Head of caudate nucleus (tissue), 42 donors: ENCODE results near the gene RECK.
A peak's percentile ranks its signal among the peaks of the same experiment; 100 is the strongest.

ENCODE experiments used
- DNase-seq, 42 donors: peaks; one replicate each; pipeline versions ENCODE4 v3.0.0 to v3.0.0-alpha.2; 2020 to 2021; ENCODE audit warnings: mixed read lengths in 7 of 42
- intact Hi-C: fragments of 100-400 bp; cut with DNase I; formaldehyde crosslinking; loops from one replicate; pipeline ENCODE4 v1.15.0; 2022

The RECK gene

GRCh38 chr9:36161187-36161586 lies 124.5 kb downstream of the RECK start:
- intact Hi-C loops: loop anchor here (10.0 kb wide), 1 partner anchor 126 kb away; the partner anchor contains the start of gene RECK

GRCh38 chr9:36162211-36162738 lies 125.6 kb downstream of the RECK start:
- DNase-seq: no peak
- intact Hi-C loops: loop anchor here (10.0 kb wide), 1 partner anchor 127 kb away; the partner anchor contains the start of gene RECK

More at GRCh38 chr9:36161187-36161586, 124.5 kb downstream of the RECK start:
- DNase-seq: no peak

GRCh38 chr9:36163049-36163785 lies 126.5 kb downstream of the RECK start:
- intact Hi-C loops: loop anchor here (10.0 kb wide), 1 partner anchor 128 kb away; the partner anchor contains the start of gene RECK
- DNase-seq: peak in 37 of 42 donors; percentile 15 to 84 (median 53)

GRCh38 chr9:36163786-36164170 lies 127.1 kb downstream of the RECK start:
- intact Hi-C loops: loop anchor here (10.0 kb wide), 1 partner anchor 129 kb away; the partner anchor contains the start of gene RECK
- DNase-seq: no peak

- DNase-seq: no peak
- intact Hi-C loops: loop anchor here (10.0 kb wide), 1 partner anchor 130 kb away; the partner anchor contains the start of gene RECK
Measured at GRCh38 chr9:36164372-36164771, 127.7 kb downstream of the RECK start.

- intact Hi-C loops: loop anchor here (10.0 kb wide), 1 partner anchor 130 kb away; the partner anchor contains the start of gene RECK
- DNase-seq: no peak
Measured at GRCh38 chr9:36164989-36165388, 128.3 kb downstream of the RECK start.

- intact Hi-C loops: loop anchor here (1.0 to 10.0 kb wide), 2 partner anchors 62 to 131 kb away; partner anchors contain the start of gene RECK
- peak in 4 of 42 donors; percentile 21 to 55 (median 26) for DNase-seq
Measured at GRCh38 chr9:36165826-36166167, 129.1 kb downstream of the RECK start.

GRCh38 chr9:36166168-36166927 lies 129.6 kb downstream of the RECK start:
- intact Hi-C loops: loop anchor here (1.0 to 10.0 kb wide), 2 partner anchors 63 to 132 kb away; partner anchors contain the start of gene RECK
- DNase-seq: peak; percentile 60 to 95 (median 87)

GRCh38 chr9:36169166-36169565 lies 132.5 kb downstream of the RECK start, which contains the start of gene CCIN:
Gene CCIN (plus strand): TSS chr9:36169388. CDS start chr9:36169503, 115 bp downstream.
- no peak for DNase-seq
- intact Hi-C loops: loop anchor here (10.0 kb wide), 1 partner anchor 134 kb away; the partner anchor contains the start of gene RECK

- intact Hi-C loops: loop anchor here (10.0 kb wide), 1 partner anchor 135 kb away; the partner anchor contains the start of gene RECK
- no peak for DNase-seq
Measured at GRCh38 chr9:36169708-36170107, 133.0 kb downstream of the RECK start.

GRCh38 chr9:36170531-36170930 lies 133.8 kb downstream of the RECK start:
- DNase-seq: no peak

GRCh38 chr9:36173861-36174260 lies 137.1 kb downstream of the RECK start:
- intact Hi-C loops: no loop called here
- no peak for DNase-seq

More at GRCh38 chr9:36170531-36170930, 133.8 kb downstream of the RECK start:
- intact Hi-C loops: no loop called here
